Hematopoietic multipotent progenitor cell treated with erythropoietin and hydrocortisone succinate and interleukin-3 and kit ligand, for 4 days (in vitro differentiated cells): ENCODE results near the gene HCRTR1.

Experiments used
- DNase-seq: peaks from one replicate; pipeline ENCODE4 v3.0.0-alpha.2; 2015

HCRTR1 gene

GRCh38 chr1:31627301-31627929 lies 9.9 kb downstream of the HCRTR1 start:
- DNase-seq = peak; percentile 10

GRCh38 chr1:31627930-31628559 lies 10.6 kb downstream of the HCRTR1 start:
- peak; percentile 29 for DNase-seq

- peak; percentile 29 for DNase-seq
These were observed 11.6 kb downstream of the HCRTR1 start for GRCh38 chr1:31628931-31629556.

- DNase-seq = no peak
These were observed 15.2 kb downstream of the HCRTR1 start for GRCh38 chr1:31632649-31633048.

GRCh38 chr1:31633117-31633516 lies 15.6 kb downstream of the HCRTR1 start:
- peak; percentile 72 for DNase-seq

- DNase-seq = no peak
These were observed 20.6 kb downstream of the HCRTR1 start for GRCh38 chr1:31637915-31638673.

- peak; percentile 49 for DNase-seq
These were observed 22.1 kb downstream of the HCRTR1 start for GRCh38 chr1:31639543-31639942.

- peak; percentile 18 for DNase-seq
These were observed 22.7 kb downstream of the HCRTR1 start for GRCh38 chr1:31640179-31640578.

GRCh38 chr1:31640964-31641363 lies 23.5 kb downstream of the HCRTR1 start:
- DNase-seq = no peak

GRCh38 chr1:31642366-31642765 lies 24.9 kb downstream of the HCRTR1 start:
- no peak for DNase-seq

- no peak for DNase-seq
These were observed 25.4 kb downstream of the HCRTR1 start for GRCh38 chr1:31642897-31643296.

GRCh38 chr1:31643976-31644559 lies 26.6 kb downstream of the HCRTR1 start:
- no peak for DNase-seq

GRCh38 chr1:31644560-31645273 lies 27.2 kb downstream of the HCRTR1 start, which contains the start of gene PEF1:
Gene PEF1 (minus strand): TSS chr1:31644876. CDS start chr1:31644864, 12 bp downstream.
- DNase-seq = peak; percentile 99

- DNase-seq = no peak
These were observed 27.7 kb downstream of the HCRTR1 start for GRCh38 chr1:31645274-31645568.

- DNase-seq = no peak
These were observed 28.9 kb downstream of the HCRTR1 start for GRCh38 chr1:31646259-31646960.

- no peak for DNase-seq
These were observed 29.6 kb downstream of the HCRTR1 start for GRCh38 chr1:31647106-31647505.

- DNase-seq = no peak
These were observed 30.7 kb downstream of the HCRTR1 start for GRCh38 chr1:31648190-31648589.

- DNase-seq = no peak
These were observed 31.3 kb downstream of the HCRTR1 start for GRCh38 chr1:31648641-31649357.

- DNase-seq = no peak
These were observed 32.9 kb downstream of the HCRTR1 start for GRCh38 chr1:31650161-31651088.

- DNase-seq = no peak
These were observed 33.6 kb downstream of the HCRTR1 start for GRCh38 chr1:31651089-31651420.
